Body of pancreas (tissue), 4 donors: ENCODE results near the gene CCL19.

Experiments used
- CTCF ChIP-seq, 7 experiments: fragments of 450-650 bp in 4 of 7; fragments of 200-600 bp in 3 of 7; sonication (generic) in 3 of 7; IDR thresholded peaks; one replicate each; pipeline ENCODE4 v1.5.1; 2016 to 2019; ENCODE audit warnings: antibody characterized with exemption in 7 of 7
- POLR2A ChIP-seq, 3 donors: fragments of 450-650 bp; IDR thresholded peaks; one replicate each; pipeline ENCODE4 v1.6.1; 2016; ENCODE audit warnings: antibody characterized with exemption in 3 of 3, mild to moderate bottlenecking in 2 of 3

DNA sequence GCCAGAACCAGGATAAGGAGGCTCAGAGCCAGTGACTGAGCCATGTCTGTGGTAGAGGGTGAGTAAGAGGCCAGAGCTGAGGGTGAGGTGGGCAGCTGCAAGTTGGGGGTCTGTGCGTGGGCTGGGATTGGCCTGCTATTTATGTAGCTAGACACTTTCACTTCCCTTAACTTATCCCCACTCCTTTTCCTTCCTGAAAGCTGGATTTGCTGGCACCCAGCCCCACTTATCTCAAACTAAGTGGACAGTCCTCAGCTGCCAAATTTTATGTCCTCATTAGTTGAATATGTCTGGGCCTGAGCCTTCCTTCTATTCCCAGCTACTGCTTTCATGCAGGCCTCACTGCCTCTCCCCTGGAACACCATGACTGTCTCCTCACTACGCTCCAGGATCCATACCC, 18.9 kb upstream of the CCL19 start, which contains the start of gene CCL21:
- no peak for TF ChIP-seq CTCF (IDR thresholded peaks at IDR 0.05)
- TF ChIP-seq POLR2A (IDR thresholded peaks at IDR 0.05): no peak
